ENCODE results near the gene YARS1. TPM values are rescaled to one million over a fixed set of nuclear protein-coding genes. Genes with fewer than 3 reads are reported as not detected.

The YARS1 gene
- total RNA-seq, 4 donors from 2014 or later = 36.6 to 67.7 (median 42.4) TPM

DNA sequence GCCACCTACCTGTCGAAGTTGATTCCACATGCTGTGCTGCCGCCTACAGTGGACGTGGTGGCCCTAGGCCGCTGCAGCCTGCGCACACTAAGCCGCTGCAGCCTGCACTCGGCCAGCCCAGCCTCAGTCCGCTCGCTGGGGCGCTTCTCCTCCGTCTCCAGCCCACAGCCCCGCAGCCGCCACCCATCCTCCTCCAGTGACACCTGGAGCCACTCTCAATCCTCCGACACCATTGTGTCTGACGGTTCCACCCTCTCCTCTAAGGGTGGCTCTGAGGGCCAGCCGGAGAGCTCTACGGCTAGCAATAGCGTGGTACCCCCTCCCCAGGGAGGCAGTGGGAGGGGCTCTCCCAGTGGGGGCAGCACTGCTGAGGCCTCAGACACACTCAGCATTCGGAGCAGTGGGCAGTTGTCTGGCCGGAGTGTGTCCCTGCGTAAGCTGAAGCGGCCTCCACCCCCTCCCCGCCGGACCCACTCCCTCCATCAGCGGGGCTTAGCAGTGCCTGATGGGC, 46.9 kb downstream of the YARS1 start:
- TF ChIP-seq, protein P1, sequence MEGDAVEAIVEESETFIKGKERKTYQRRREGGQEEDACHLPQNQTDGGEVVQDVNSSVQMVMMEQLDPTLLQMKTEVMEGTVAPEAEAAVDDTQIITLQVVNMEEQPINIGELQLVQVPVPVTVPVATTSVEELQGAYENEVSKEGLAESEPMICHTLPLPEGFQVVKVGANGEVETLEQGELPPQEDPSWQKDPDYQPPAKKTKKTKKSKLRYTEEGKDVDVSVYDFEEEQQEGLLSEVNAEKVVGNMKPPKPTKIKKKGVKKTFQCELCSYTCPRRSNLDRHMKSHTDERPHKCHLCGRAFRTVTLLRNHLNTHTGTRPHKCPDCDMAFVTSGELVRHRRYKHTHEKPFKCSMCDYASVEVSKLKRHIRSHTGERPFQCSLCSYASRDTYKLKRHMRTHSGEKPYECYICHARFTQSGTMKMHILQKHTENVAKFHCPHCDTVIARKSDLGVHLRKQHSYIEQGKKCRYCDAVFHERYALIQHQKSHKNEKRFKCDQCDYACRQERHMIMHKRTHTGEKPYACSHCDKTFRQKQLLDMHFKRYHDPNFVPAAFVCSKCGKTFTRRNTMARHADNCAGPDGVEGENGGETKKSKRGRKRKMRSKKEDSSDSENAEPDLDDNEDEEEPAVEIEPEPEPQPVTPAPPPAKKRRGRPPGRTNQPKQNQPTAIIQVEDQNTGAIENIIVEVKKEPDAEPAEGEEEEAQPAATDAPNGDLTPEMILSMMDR (IDR thresholded peaks at IDR 0.05; ENCODE audit: low read depth) = no peak

DNA sequence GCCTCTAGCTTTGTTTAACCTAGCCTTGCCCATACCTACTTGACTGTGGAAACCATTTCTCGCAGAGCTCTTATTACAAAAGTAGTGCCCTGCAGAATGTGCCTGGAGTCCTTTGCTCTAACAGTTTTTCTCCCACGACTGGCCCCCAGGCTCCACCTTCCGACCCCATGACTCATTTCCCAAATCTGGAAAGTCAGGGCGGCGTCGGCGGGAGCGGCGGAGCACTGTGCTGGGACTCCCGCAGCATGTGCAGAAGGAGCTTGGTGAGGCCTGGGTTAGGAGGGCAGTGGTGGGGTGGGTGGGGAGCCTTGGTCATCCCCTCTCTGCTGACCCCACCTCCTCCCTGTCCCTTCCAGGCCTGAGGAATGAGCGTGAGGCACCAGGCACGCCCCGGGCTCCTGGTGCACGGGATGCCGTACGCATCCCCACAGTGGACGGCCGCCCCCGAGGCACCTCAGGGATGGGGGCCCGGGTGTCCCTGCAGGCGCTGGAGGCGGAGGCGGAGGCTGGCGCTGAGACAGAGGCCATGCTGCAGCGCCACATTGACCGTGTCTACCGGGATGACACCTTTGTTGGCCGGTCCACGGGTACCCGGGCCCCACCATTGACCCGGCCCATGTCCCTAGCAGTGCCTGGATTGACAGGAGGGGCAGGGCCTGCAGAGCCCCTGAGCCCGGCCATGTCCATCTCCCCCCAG, 47.5 kb downstream of the YARS1 start:
- TF ChIP-seq, protein P1 (IDR thresholded peaks at IDR 0.05; ENCODE audit: low read depth) = no peak

DNA sequence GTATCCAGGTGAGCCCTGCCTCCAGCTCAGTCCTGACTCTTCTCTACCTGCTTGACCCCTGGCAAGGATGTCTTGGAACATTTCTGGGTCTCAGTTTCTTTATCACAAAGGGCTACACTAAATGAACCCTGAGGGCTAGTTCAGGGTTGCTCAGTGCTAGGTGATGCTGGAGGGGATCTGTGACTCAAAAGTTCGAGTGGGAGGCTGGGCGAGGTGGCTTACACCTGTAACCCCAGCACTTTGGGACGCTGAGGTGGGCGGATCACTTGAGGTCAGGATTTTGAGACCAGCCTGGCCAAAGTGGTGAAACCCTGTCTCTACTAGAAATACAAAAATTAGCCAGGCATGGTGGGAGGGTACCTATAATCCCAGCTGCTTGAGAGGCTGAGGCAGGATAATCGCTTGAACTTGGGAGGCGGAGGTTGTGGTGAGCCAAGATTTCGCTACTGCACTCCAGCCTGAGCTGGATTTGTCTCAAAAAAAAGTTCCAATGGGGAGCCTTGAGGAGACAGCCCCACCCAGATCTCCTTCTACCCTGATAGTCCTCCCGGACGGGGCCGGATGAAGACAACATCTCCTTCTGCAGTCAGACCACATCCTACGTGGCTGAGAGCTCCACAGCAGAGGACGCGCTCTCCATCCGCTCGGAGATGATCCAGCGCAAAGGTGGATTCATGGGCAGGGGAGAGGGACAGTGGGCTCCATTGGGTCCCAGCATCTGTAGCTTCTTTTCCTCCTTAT, 48.9 kb downstream of the YARS1 start:
- TF ChIP-seq, protein P1 (IDR thresholded peaks at IDR 0.05; ENCODE audit: low read depth) = no peak

DNA sequence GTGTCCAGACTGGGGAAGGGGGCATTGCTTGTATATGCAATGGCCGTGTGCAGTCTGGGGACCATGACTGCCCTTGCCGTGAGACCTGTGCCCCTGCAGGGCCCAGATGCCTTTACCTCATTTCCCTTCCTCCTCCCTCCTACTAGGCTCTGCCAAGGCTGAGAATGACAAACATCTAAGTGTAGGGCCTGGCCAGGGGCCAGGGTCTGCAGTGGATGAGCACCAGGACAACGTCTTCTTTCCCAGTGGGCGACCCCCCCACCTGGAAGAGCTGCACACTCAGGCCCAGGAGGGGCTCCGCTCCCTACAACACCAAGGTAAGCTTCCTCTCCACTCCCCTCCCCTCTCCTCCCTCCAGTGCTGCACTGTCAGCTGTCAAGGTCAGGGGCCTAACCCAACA, 49.5 kb downstream of the YARS1 start:
- TF ChIP-seq, protein P1 (IDR thresholded peaks at IDR 0.05; ENCODE audit: low read depth) = no peak

DNA sequence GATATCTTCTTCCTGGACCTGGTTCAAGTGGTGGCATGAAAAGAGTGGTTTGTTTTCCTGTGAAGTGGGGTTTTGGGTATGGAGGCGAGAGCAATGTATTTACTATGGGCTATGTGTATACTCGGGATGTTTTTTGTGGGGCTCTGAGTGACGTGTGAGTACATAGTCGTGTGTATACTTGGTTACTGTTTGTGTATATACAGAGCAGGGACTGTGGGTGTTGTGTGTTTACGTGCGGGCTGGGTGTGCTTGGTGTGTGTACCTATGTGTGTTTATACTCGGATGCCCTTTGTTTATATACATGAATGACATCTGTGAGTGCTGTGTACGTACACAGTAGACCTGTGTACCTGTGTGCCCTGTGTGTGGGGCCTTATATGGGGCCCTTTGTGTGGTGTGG, 50.0 kb downstream of the YARS1 start:
- TF ChIP-seq, protein P1 (IDR thresholded peaks at IDR 0.05; ENCODE audit: low read depth) = no peak

DNA sequence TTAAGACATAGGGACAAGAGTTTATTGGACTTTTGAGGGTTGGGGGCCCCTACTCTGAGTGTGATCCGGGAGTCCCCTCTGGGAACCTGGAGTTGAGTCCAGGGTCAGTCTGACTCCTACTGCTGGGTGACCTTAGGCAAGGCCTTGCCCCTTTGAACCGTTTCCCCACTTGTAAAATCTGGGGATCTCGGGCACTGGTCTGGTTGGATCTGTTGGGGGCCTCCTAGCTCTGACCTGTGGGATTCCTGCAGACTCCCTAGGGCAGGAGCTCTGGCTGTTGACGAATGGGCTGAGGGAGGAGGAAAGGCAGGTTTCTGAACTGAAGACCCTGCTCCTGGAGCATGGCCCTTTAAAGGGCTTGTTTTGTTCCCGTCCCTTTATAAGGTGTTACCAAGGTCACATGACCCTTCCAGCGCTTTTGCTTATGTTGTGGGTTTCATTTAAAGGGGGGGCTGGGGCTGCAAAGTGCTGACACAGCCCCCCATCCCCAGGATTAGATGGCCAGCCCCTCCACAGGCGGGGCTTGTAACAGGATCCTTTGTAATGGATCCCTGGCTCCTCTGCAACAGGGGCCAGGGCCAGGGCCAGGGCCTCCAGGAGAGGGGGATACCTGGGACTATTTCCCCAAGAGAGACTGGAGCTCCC, 50.7 kb downstream of the YARS1 start:
- TF ChIP-seq, protein P1 (IDR thresholded peaks at IDR 0.05; ENCODE audit: low read depth) = no peak

All from subcutaneous adipose tissue (tissue), 4 donors.